GM10248 (cell line): ENCODE results near the gene ZNF319.

ENCODE experiments used
- CTCF ChIA-PET: fragments of 300-600 bp; sonication (Branson Sonifier 250); formaldehyde crosslinking; extraction: SDS; loops from one replicate; lab custom pipeline; 2021; ENCODE audit warnings: antibody characterized with exemption; lab: Yijun Ruan, JAX
- POLR2A ChIA-PET: fragments of 350-650 bp; sonication (Branson Sonifier 250); formaldehyde crosslinking; extraction: SDS; loops from one replicate; lab custom pipeline; 2020; ENCODE audit warnings: antibody characterized with exemption; lab: Yijun Ruan, JAX
- DNase-seq: peaks from one replicate; pipeline ENCODE4 v3.0.0; 2012; ENCODE audit errors: extremely low spot score
- CTCF ChIP-seq: IDR thresholded peaks from 2 replicates; pipeline ENCODE4 v1.5.1; 2012; ENCODE audit warnings: mild to moderate bottlenecking, low read depth; ENCODE audit errors: extremely low read depth, missing control alignments, control extremely low read depth

Gene ZNF319

DNA sequence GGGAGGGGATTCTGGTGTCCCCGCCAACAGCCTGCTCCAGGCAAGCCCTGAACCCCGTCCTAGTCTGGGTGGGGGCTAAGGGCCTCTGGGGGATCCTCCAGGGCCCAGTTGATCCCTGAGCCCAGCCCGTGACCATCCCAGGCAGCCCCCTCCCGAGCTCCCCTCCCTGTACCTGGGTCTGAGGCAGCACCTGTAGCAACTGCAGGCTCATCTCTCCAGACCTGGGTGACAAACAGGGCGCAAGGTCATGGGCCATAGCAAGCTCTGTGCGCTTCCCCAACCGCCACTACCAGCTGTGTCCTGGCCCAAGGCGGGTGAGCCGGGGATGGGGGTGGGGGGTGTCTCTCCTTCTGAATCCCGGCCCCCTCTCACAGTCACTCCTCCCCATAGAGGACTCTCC is 40.2 kb downstream of the ZNF319 start:
- TF ChIP-seq CTCF = no peak
- CTCF ChIA-PET = no interaction called here
- no peak for DNase-seq
- POLR2A ChIA-PET = no interaction called here

DNA sequence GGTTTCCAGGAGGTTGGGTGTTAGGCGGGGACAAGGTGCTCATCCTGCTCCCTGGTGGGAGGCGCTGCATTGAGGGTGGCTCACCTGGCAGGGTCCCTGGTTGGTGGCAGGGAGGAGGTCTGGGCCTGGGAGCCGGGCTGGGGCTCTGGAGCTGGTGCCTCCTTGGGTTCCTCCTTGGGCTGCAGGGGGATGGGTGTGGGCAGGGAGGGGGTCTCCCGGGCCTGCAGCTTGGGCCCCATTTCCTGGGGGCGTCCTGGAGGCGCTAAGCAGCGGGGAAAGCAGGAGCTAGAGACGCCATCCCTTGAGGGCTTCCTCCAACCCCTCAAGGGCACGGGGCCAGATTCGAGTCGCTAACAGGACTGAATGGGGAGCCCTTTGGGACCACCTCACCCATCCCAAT is 40.7 kb downstream of the ZNF319 start:
- CTCF ChIA-PET = no interaction called here
- POLR2A ChIA-PET = no interaction called here
- TF ChIP-seq CTCF = no peak
- DNase-seq = no peak

DNA sequence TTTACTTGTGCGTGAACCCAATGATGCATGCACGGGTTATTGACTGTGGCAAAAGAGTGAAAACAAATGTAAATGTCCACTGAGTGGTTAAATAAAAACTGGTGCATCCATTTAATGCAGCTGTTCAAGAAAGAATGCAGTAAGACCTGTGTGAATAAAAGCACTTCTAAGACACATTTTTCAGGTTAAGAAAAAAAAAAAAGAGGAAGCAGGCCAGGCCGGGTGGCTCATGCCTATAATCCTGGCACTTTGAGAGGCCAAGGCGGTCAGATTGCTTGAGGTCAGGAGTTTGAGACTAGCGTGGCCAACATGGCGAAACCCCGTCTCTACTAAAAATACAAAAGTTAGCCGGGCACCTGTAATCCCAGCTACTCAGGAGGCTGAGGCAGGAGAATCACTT is 41.4 kb downstream of the ZNF319 start:
- no peak for DNase-seq
- ChIA-PET POLR2A (no interaction called here), CTCF (no interaction called here)
- TF ChIP-seq CTCF = no peak

DNA sequence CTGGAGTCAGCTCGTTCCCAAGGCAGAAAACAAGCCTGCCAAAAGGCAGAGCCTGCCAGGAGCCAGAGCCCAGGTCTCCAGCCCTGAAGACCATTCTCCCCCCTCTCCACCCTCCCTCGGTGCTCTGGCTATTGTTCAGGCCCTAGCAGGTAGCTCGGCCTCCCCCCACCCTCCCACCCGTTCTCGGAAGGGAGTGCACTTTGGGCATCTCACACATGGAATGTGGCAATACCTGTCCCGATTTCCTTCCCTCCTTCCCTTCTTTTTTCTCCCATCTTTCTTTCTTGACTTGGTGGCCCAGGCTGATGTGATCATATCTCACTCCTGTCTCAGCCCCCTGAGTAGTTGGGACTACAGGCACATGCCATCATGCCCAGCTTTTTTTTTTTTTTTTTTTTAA is 41.9 kb downstream of the ZNF319 start:
- ChIA-PET POLR2A (no interaction called here), CTCF (no interaction called here)
- DNase-seq = no peak
- no peak for TF ChIP-seq CTCF

DNA sequence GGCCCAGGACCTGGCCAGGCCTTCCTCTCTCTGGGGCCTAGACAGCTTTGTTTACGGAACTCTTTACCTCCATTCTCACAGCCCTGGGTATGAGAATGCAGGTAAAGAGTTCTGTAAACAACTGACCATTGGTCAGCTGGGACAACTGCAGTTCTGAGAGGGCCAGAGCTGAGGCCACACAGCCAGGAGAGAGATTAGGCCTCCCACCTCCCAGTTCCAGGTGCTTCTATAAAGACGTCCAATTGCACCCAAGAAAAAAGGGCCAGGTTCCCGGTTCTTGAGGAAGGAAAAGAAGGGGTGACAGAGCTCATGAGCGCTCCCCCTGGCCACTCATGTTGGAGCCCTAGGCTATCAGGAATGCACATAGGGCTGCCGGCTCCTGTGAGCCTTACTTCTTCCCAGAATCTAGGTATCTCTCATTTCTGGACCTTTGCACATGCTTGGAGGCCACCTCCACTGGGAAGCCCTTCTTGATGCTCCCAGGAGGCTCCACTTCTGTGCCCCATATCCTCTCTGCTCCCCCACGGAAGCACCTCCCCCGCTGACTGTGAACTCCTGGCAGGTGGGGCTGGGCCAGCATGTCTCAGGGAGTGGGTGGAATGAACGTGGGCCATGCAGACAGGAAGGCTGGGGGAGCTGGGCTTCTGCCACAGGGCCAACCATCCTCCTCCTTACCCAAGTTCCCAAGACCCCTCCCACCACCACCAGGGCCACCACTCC is 42.6 kb downstream of the ZNF319 start:
- ChIA-PET CTCF (interaction anchor here (1.3 kb wide), 1 partner anchor 43 kb away, joined by 3 read pairs; the partner anchor contains the start of genes USB1 and ZNF319), POLR2A (interaction anchor here (0.6 kb wide), 1 partner anchor 331 kb away, joined by 3 read pairs; no protein-coding TSS in a partner anchor)
- TF ChIP-seq CTCF = no peak
- DNase-seq = no peak

GRCh38 chr16:57956924-57957672 is 43.4 kb downstream of the ZNF319 start:
- CTCF ChIA-PET = interaction anchor here (1.3 kb wide), 1 partner anchor 43 kb away, joined by 3 read pairs; the partner anchor contains the start of genes USB1 and ZNF319
- no peak for DNase-seq
- POLR2A ChIA-PET = no interaction called here
- no peak for TF ChIP-seq CTCF
